SK-N-SH (cell line): ENCODE data around the gene ZSCAN30. TPM values are rescaled to one million over a fixed set of nuclear protein-coding genes. Genes with fewer than 3 reads are reported as not detected.
"Not testable (repeated sequence)": the region's sequence is repeated elsewhere in the genome, so short reads cannot be mapped to it uniquely, and the experiment has no call there.

ENCODE experiments used
- CTCF ChIA-PET: fragments of 300-600, 350-600 bp; formaldehyde crosslinking; extraction: SDS; loops from one replicate; lab custom pipeline; 2021; lab: Yijun Ruan, JAX
- POLR2A ChIA-PET: fragments of 350-600 bp; sonication (Branson Sonifier 250); formaldehyde crosslinking; extraction: SDS; loops from one replicate; lab custom pipeline; 2020; ENCODE audit warnings: antibody characterized with exemption, inconsistent platforms; lab: Yijun Ruan, JAX
- DNase-seq: peaks from one replicate; pipeline ENCODE4 v3.0.0; 2012
- H2AFZ ChIP-seq: fragments of 200-600 bp; sonication (generic); 2 replicates; pipeline ENCODE4 v1.8.1; 2016; ENCODE audit warnings: antibody characterized with exemption, mild to moderate bottlenecking, low read depth
- H3F3A ChIP-seq: fragments of 200-600 bp; sonication (generic); replicated peaks from 2 replicates; pipeline ENCODE3; 2016; ENCODE audit warnings: antibody characterized with exemption, mild to moderate bottlenecking; ENCODE audit not compliant: insufficient read depth
- H3K27ac ChIP-seq, 2 experiments: fragments of 200-500 bp in 1 of 2; fragments of 200-600 bp in 1 of 2; sonication (Bioruptor generic) in 1 of 2; sonication (generic), shearing (Covaris generic) in 1 of 2; 2 replicates each; pipeline versions ENCODE4 v1.5.1 to v1.6.1; 2014 to 2016; ENCODE audit warnings: low read depth in 2 of 2, inconsistent platforms in 1 of 2, low read length in 1 of 2, mild to moderate bottlenecking in 1 of 2, mixed read lengths in 1 of 2
- H3K27me3 ChIP-seq: fragments of 200-600 bp; sonication (generic), shearing (Covaris generic); 2 replicates; pipeline ENCODE4 v1.6.1; 2016; ENCODE audit warnings: mixed run types; ENCODE audit not compliant: insufficient read depth
- H3K36me3 ChIP-seq, 2 experiments: fragments of 200-500 bp in 1 of 2; fragments of 200-600 bp in 1 of 2; sonication (Bioruptor generic) in 1 of 2; sonication (generic) in 1 of 2; replicated peaks in 1 of 2; 2 replicates each; pipeline versions ENCODE3 to v1.5.1; 2014 to 2016; ENCODE audit warnings: low read length in 1 of 2, mild to moderate bottlenecking in 1 of 2; ENCODE audit not compliant: insufficient read depth in 2 of 2, control insufficient read depth in 1 of 2
- H3K4me1 ChIP-seq, 2 experiments: fragments of 200-500 bp in 1 of 2; fragments of 200-600 bp in 1 of 2; sonication (Bioruptor generic) in 1 of 2; sonication (generic), shearing (Covaris generic) in 1 of 2; 2 replicates each; pipeline versions ENCODE4 v1.5.1 to v1.6.1; 2014 to 2016; ENCODE audit warnings: low read depth in 1 of 2, low read length in 1 of 2, mixed run types in 1 of 2; ENCODE audit not compliant: insufficient read depth in 2 of 2, control insufficient read depth in 1 of 2
- H3K4me2 ChIP-seq: fragments of 200-600 bp; sonication (generic), shearing (Covaris generic); 2 replicates; pipeline ENCODE4 v1.6.1; 2017; ENCODE audit warnings: mixed run types
- H3K4me3 ChIP-seq, 2 experiments: fragments of 200-500 bp in 1 of 2; fragments of 200-600 bp in 1 of 2; sonication (Bioruptor generic) in 1 of 2; sonication (generic), shearing (Covaris generic) in 1 of 2; 2 replicates each; pipeline versions ENCODE4 v1.5.1 to v1.8.1; 2014 to 2016; ENCODE audit warnings: low read depth in 2 of 2, inconsistent platforms in 1 of 2, low read length in 1 of 2, mild to moderate bottlenecking in 1 of 2, mixed read lengths in 1 of 2, moderate library complexity in 1 of 2
- H3K79me2 ChIP-seq: fragments of 200-600 bp; sonication (generic); 2 replicates; pipeline ENCODE4 v1.8.1; 2017; ENCODE audit warnings: mild to moderate bottlenecking; ENCODE audit not compliant: insufficient read depth
- H3K9ac ChIP-seq: fragments of 200-600 bp; sonication (generic); 2 replicates; pipeline ENCODE4 v1.6.1; 2017; ENCODE audit warnings: mixed run types
- H3K9me2 ChIP-seq: fragments of 200-600 bp; sonication (generic); 2 replicates; pipeline ENCODE4 v1.6.1; 2017; ENCODE audit warnings: mixed run types
- H3K9me3 ChIP-seq: fragments of 200-600 bp; sonication (generic); 2 replicates; pipeline ENCODE4 v1.6.1; 2017; ENCODE audit warnings: mixed run types, mild to moderate bottlenecking, moderate library complexity
- H4K20me1 ChIP-seq: fragments of 200-600 bp; sonication (generic); 2 replicates; pipeline ENCODE4 v1.6.1; 2017; ENCODE audit warnings: mild to moderate bottlenecking, mixed run types; ENCODE audit not compliant: insufficient read depth
- ELF1 ChIP-seq: IDR thresholded peaks from 2 replicates; pipeline ENCODE4 v1.4.0; 2012
- EP300 ChIP-seq, 2 experiments: IDR thresholded peaks; 2 replicates each; pipeline versions ENCODE4 v1.4.0 to v1.6.1; 2012; ENCODE audit warnings: borderline replicate concordance in 1 of 2, low read depth in 1 of 2, low read length in 1 of 2
- EZH2phosphoT487 ChIP-seq: fragments of 200-600 bp; sonication (generic); IDR thresholded peaks from 2 replicates; pipeline ENCODE4 v1.6.1; 2017; ENCODE audit warnings: low read depth, mixed run types, mild to moderate bottlenecking, antibody characterized with exemption, moderate library complexity, borderline replicate concordance
- FOSL2 ChIP-seq: IDR thresholded peaks from 2 replicates; pipeline ENCODE4 v1.4.0; 2012; ENCODE audit warnings: low read depth, mild to moderate bottlenecking, moderate library complexity, borderline replicate concordance
- GABPA ChIP-seq: IDR thresholded peaks from 2 replicates; pipeline ENCODE4 v1.4.0; 2012; ENCODE audit warnings: low read depth, mild to moderate bottlenecking
- JUND ChIP-seq: IDR thresholded peaks from 2 replicates; pipeline ENCODE4 v1.4.0; 2012
- MAX ChIP-seq: IDR thresholded peaks from 2 replicates; pipeline ENCODE4 v1.4.0; 2012; ENCODE audit warnings: low read depth
- MXI1 ChIP-seq: IDR thresholded peaks from 2 replicates; pipeline ENCODE4 v1.6.1; 2012; ENCODE audit warnings: mild to moderate bottlenecking, low read depth, low read length, improper control_type of control experiment
- NFIC ChIP-seq: IDR thresholded peaks from 2 replicates; pipeline ENCODE4 v1.4.0; 2012; ENCODE audit warnings: borderline replicate concordance
- NRF1 ChIP-seq: IDR thresholded peaks from 2 replicates; pipeline ENCODE4 v1.6.1; 2012; ENCODE audit warnings: low read depth, mild to moderate bottlenecking, low read length
- PBX3 ChIP-seq: IDR thresholded peaks from 2 replicates; pipeline ENCODE4; 2012
- POLR2AphosphoS5 ChIP-seq: IDR thresholded peaks from 2 replicates; pipeline ENCODE4 v1.6.1; 2012; ENCODE audit warnings: low read depth, low read length
- RAD21 ChIP-seq: IDR thresholded peaks from 2 replicates; pipeline ENCODE4 v1.6.1; 2012; ENCODE audit warnings: mild to moderate bottlenecking, low read length
- RCOR1 ChIP-seq: fragments of 150-350 bp; IDR thresholded peaks from 2 replicates; pipeline ENCODE4 v1.6.1; 2017; ENCODE audit warnings: antibody characterized with exemption, low read length
- SMC3 ChIP-seq: IDR thresholded peaks from 2 replicates; pipeline ENCODE4 v1.6.1; 2012; ENCODE audit warnings: low read depth, low read length, improper control_type of control experiment
- TAF1 ChIP-seq: IDR thresholded peaks from 2 replicates; pipeline ENCODE4 v1.6.1; 2012; ENCODE audit warnings: low read depth, mild to moderate bottlenecking, low read length, moderate library complexity, borderline replicate concordance
- USF2 ChIP-seq: fragments of 150-350 bp; IDR thresholded peaks from 2 replicates; pipeline ENCODE4 v1.6.1; 2017; ENCODE audit warnings: antibody characterized with exemption, low read length, low read depth, borderline replicate concordance
- YY1 ChIP-seq: IDR thresholded peaks from 2 replicates; pipeline ENCODE4 v1.4.0; 2012; ENCODE audit warnings: low read depth, mild to moderate bottlenecking
- ZBTB33 ChIP-seq: IDR thresholded peaks from 2 replicates; pipeline ENCODE4 v1.4.0; 2012; ENCODE audit warnings: low read depth, borderline replicate concordance
- WGBS: methylation state at CpG from one replicate; pipeline ENCODE4 v1.1.6; 2017; ENCODE audit warnings: low lambda C conversion rate; 5-methylcytosine and 5-hydroxymethylcytosine counted together
- polyA plus RNA-seq, 3 experiments: library from polyadenylated mRNA; depleted of rRNA; stranded (reverse); fragments of >200 nt; gene quantifications; 2 replicates each; pipeline ENCODE4 v1.2.3, GENCODE V29; 2012

The ZSCAN30 gene
- polyA plus RNA-seq, 1 of the 3 experiments (the other 2 are of a cell fraction) = 5.9 TPM

GRCh38 chr18:35216611-35217010 lies 73.4 kb downstream of the ZSCAN30 start:
- DNase-seq, H3K9me3 ChIP-seq, H3K27me3 ChIP-seq, H3F3A ChIP-seq, H3K4me1 ChIP-seq, H3K4me3 ChIP-seq, H3K79me2 ChIP-seq, H3K4me2 ChIP-seq, H3K9ac ChIP-seq, H3K27ac ChIP-seq, H4K20me1 ChIP-seq, H2AFZ ChIP-seq, H3K9me2 ChIP-seq, POLR2A ChIA-PET, H3K36me3 ChIP-seq, CTCF ChIA-PET: not testable (repeated sequence)
- WGBS = 56% methylated on average over 10 of the region's 10 CpGs

- Histone ChIP-seq H3K4me1 (no peaks in the 10 kb centered on the region), H4K20me1 (no peaks in the 10 kb centered on the region), H3K9me2 (no peaks in the 10 kb centered on the region), H3K9me3 (no peaks in the 10 kb centered on the region), H3K4me3 (no peak overlapping the region), H3K27me3 (no peaks in the 10 kb centered on the region), H3K36me3 (no peaks in the 10 kb centered on the region), H3K4me2 (no peak overlapping the region), H3F3A (no peaks in the 10 kb centered on the region), H3K9ac (no peak overlapping the region), H3K79me2 (no peaks in the 10 kb centered on the region), H3K27ac (no peak overlapping the region), H2AFZ (no peak overlapping the region)
- POLR2A ChIA-PET = no interaction called here
- CTCF ChIA-PET = no interaction called here
- WGBS = 33% methylated on average over 1 of the region's 1 CpG
- DNase-seq = no peak
- TF ChIP-seq SMC3 = no peak
- TF ChIP-seq USF2 = no peak
- TF ChIP-seq EP300 (IDR thresholded peaks at IDR 0.05; ENCODE audit: borderline replicate concordance in 1 of 2, low read depth in 1 of 2, low read length in 1 of 2) = no peak
- TF ChIP-seq MXI1 = no peak
- no peak for TF ChIP-seq PBX3
- no peak for TF ChIP-seq GABPA
- TF ChIP-seq YY1 = no peak
- TF ChIP-seq FOSL2 = no peak
- no peak for TF ChIP-seq POLR2AphosphoS5
- no peak for TF ChIP-seq NRF1
- no peak for TF ChIP-seq JUND
- no peak for TF ChIP-seq RCOR1
- no peak for TF ChIP-seq MAX
- no peak for TF ChIP-seq NFIC
- TF ChIP-seq ELF1 = no peak
- TF ChIP-seq RAD21 = no peak
- TF ChIP-seq TAF1 = no peak
- TF ChIP-seq ZBTB33 = no peak
- TF ChIP-seq EZH2phosphoT487 = no peak
These were observed 75.0 kb downstream of the ZSCAN30 start for GRCh38 chr18:35215026-35215425.

GRCh38 chr18:35205746-35206458 lies 84.1 kb downstream of the ZSCAN30 start:
- DNase-seq, H3K27me3 ChIP-seq, POLR2A ChIA-PET, CTCF ChIA-PET, H3K9me2 ChIP-seq, H2AFZ ChIP-seq, H3K4me1 ChIP-seq, H3K9me3 ChIP-seq, H3K4me2 ChIP-seq, H3K9ac ChIP-seq, H3K36me3 ChIP-seq, H3K27ac ChIP-seq, H3K79me2 ChIP-seq, H3F3A ChIP-seq, H4K20me1 ChIP-seq, H3K4me3 ChIP-seq: not testable (repeated sequence)
- 88% methylated on average over 11 of the region's 30 CpGs for WGBS
